ENCODE data around the gene IRF2.

GRCh38 chr4:184451726-184452125 is 22.6 kb downstream of the IRF2 start:
- TF ChIP-seq CTCF (IDR thresholded peaks at IDR 0.05), result no peak
- no peak for TF ChIP-seq ZFX (IDR thresholded peaks at IDR 0.05; ENCODE audit: borderline replicate concordance)

Measured in 22Rv1 (cell line).